ENCODE data around the gene PROSER3. TPM values are rescaled to one million over a fixed set of nuclear protein-coding genes. Genes with fewer than 3 reads are reported as not detected.
A peak's percentile ranks its signal among the peaks of the same experiment; 100 is the strongest.

Gene PROSER3
- total and polyA plus RNA-seq, 8 donors: 7.2 to 19.6 (median 8.6) TPM

DNA sequence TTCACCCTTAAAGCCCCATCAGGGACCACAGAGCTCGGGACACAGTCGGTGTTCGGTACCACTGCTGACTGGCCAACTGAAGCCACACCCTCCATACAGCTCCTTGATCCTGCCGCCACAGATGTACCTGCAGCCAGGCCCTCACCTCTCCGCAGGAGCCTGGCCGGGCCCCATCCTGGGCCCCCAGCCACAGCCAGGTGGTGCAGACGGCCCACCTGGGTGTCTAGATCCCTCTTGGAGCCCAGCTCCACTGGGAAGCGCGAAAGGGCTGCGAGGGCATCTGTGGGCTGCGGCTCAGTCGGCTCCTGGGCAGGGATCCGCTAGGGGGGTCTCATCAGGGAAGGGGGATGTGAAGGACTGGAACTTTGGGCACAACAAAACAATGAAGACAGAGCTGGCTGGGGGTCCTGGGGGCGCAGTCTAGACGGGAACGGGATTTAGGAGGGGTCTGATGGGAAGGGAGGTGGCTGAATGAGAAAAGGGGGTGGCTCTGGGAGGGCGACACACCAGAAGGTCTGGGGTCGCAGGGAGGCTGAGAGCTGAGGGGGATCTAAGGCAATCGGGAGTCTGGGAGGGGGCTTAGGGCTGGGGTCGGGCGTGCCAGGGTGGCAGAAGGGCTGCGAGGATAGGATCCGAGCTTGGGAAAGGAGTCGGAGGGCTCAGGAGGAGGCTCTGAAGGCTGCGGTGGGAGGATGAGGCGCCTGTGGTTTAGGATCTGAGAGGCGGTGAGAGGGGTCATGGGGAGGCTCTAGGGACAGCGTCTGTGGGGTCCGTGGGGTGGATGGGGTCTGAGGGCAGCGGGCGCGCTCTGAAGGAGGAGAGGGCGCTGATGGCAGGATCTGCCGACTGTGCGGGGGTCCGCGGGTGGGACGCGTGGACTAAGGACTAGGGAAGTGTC is 38.9 kb downstream of the PROSER3 start:
- FAIRE-seq: no peak
- WGBS, 2 donors: 40 to 41% methylated on average over 39 of the region's 39 CpGs
- H3K27ac ChIP-seq: no peak overlapping the region
- intact Hi-C loops (cut with DNase I): no loop called here
- H3K4me3 ChIP-seq: no peak overlapping the region
- H3K9me3 ChIP-seq: no peaks in the 10 kb centered on the region
- H3K4me1 ChIP-seq: no peaks in the 10 kb centered on the region
- peak in 1 of 4 donors; percentile 10 for ATAC-seq
- no peaks in the 10 kb centered on the region for H3K27me3 ChIP-seq
- peak in 2 of 6 donors; percentile 22 to 44 for DNase-seq
- no peaks in the 10 kb centered on the region for H3K36me3 ChIP-seq
- no peak for TF ChIP-seq CTCF (IDR thresholded peaks at IDR 0.05)

DNA sequence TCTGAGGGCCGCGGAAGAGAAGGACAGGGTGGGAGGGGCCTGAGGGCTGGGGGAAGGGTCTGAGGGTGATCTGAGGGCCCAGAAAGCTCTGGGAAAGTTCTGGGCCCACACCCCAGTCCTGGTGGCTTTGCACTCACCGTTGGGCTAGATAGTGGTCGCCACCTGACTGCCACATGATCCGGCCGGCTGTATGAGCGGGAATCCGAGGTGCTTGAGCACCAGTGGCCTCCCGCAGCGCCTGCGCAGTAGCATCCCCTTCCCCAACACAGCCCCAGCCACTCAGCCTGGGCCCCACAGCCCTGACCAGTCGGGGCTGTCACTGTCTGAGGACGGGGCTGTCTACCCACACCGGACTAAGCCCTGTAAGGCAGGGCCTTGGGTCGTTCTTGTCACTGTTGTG is 39.7 kb downstream of the PROSER3 start:
- no peaks in the 10 kb centered on the region for H3K27me3 ChIP-seq
- ATAC-seq (peak; percentile 46 to 90 (median 60)), FAIRE-seq (no peak), DNase-seq (peak in 4 of 6 donors; percentile 23 to 58 (median 56))
- TF ChIP-seq CTCF (IDR thresholded peaks at IDR 0.05): no peak
- H3K9me3 ChIP-seq: no peaks in the 10 kb centered on the region
- no peak overlapping the region for H3K27ac ChIP-seq
- 34 to 36% methylated on average over 13 to 15 of the region's 15 CpGs for WGBS, 2 donors
- intact Hi-C loops (cut with DNase I): no loop called here
- no peaks in the 10 kb centered on the region for H3K36me3 ChIP-seq
- H3K4me3 ChIP-seq: no peak overlapping the region
- no peaks in the 10 kb centered on the region for H3K4me1 ChIP-seq

DNA sequence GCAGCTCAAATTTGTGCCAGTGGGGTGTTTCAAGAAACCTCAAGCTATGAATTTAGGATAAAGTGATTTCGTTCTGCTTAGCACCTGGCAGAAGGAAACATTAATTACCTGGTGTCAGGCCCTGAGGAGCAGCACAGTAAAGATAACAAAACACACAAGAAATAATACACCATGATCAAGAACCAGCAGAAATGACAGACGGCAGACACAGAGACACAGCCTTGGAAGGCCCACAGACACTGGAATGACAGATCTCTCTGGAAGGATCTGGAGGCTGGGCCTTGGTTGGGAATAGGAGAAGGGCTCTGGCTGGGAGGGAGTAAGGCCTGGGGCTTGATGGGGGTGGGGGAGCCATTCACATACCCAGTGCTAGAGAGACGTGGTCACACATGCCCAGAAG is 43.9 kb downstream of the PROSER3 start:
- H3K36me3 ChIP-seq: no peaks in the 10 kb centered on the region
- no peak overlapping the region for H3K27ac ChIP-seq
- no peaks in the 10 kb centered on the region for H3K4me1 ChIP-seq
- TF ChIP-seq CTCF (IDR thresholded peaks at IDR 0.05): no peak
- DNase-seq: no peak
- WGBS, 2 donors: 75 to 77% methylated on average over 3 of the region's 3 CpGs
- no peak for ATAC-seq
- H3K4me3 ChIP-seq: no peak overlapping the region
- no peaks in the 10 kb centered on the region for H3K27me3 ChIP-seq
- FAIRE-seq: no peak
- H3K9me3 ChIP-seq: no peaks in the 10 kb centered on the region
- intact Hi-C loops (cut with DNase I): no loop called here

GRCh38 chr19:35805526-35806102 is 47.6 kb downstream of the PROSER3 start:
- no peak for FAIRE-seq

More at GRCh38 chr19:35805526-35806102, 47.6 kb downstream of the PROSER3 start:
- DNase-seq (no peak), ATAC-seq (no peak)
- WGBS, 2 donors: 65% methylated on average over 5 of the region's 5 CpGs
- Histone ChIP-seq H3K27ac (no peak overlapping the region), H3K36me3 (no peaks in the 10 kb centered on the region), H3K9me3 (no peaks in the 10 kb centered on the region), H3K4me1 (no peaks in the 10 kb centered on the region), H3K27me3 (no peaks in the 10 kb centered on the region), H3K4me3 (no peak overlapping the region)
- intact Hi-C loops (cut with DNase I): no loop called here
- TF ChIP-seq CTCF (IDR thresholded peaks at IDR 0.05): no peak
